CD14-positive monocyte (primary cell): ENCODE results near the gene NPAS2. TPM values are rescaled to one million over a fixed set of nuclear protein-coding genes. Genes with fewer than 3 reads are reported as not detected.

Source experiments
- DNase-seq, 3 donors: peaks; one replicate each; pipeline ENCODE4 v3.0.0-alpha.2; 2011 to 2022
- H2AFZ ChIP-seq: 2 replicates; pipeline ENCODE4 v1.6.0; 2012; ENCODE audit warnings: mild to moderate bottlenecking, low read depth, low read length, inconsistent platforms; ENCODE audit not compliant: insufficient read depth, poor library complexity, severe bottlenecking
- H3K27ac ChIP-seq, 2 donors: 1 replicate in 1 of 2; 2 replicates in 1 of 2; pipeline ENCODE4 v1.5.1; 2012 to 2013; ENCODE audit warnings: low read length in 2 of 2, control low read depth in 1 of 2, inconsistent platforms in 1 of 2, low read depth in 1 of 2, mild to moderate bottlenecking in 1 of 2
- H3K27me3 ChIP-seq, 2 donors: one replicate each; pipeline versions ENCODE4 v1.6.0 to v1.6.1; 2011 to 2013; ENCODE audit warnings: low read length in 2 of 2; ENCODE audit not compliant: control insufficient read depth in 2 of 2, insufficient read depth in 2 of 2
- H3K36me3 ChIP-seq, 2 donors: replicated peaks in 1 of 2; 1 replicate in 1 of 2; 2 replicates in 1 of 2; pipeline versions ENCODE4 v1.5.1 to v1.6.1; 2012 to 2013; ENCODE audit warnings: low read length in 2 of 2, control low read depth in 1 of 2, inconsistent platforms in 1 of 2, mild to moderate bottlenecking in 1 of 2; ENCODE audit not compliant: insufficient read depth in 2 of 2, control insufficient read depth in 1 of 2
- H3K4me1 ChIP-seq, 2 donors: 1 replicate in 1 of 2; 2 replicates in 1 of 2; pipeline versions ENCODE4 v1.5.1 to v1.6.1; 2012 to 2013; ENCODE audit warnings: low read length in 2 of 2, control low read depth in 1 of 2, inconsistent platforms in 1 of 2, mild to moderate bottlenecking in 1 of 2, moderate library complexity in 1 of 2; ENCODE audit not compliant: insufficient read depth in 2 of 2, control insufficient read depth in 1 of 2
- H3K4me2 ChIP-seq: replicated peaks from 2 replicates; pipeline ENCODE3; 2012; ENCODE audit warnings: low read length, moderate library complexity, mild to moderate bottlenecking; ENCODE audit not compliant: poor library complexity, severe bottlenecking; ENCODE audit errors: extremely low read depth
- H3K4me3 ChIP-seq, 3 experiments: fragments of 200-600 bp in 1 of 3; sonication (generic) in 1 of 3; replicated peaks in 1 of 3; 1 replicate in 2 of 3; 2 replicates in 1 of 3; pipeline ENCODE4 v1.5.1; 2011 to 2013; ENCODE audit warnings: low read length in 3 of 3, mild to moderate bottlenecking in 3 of 3, control low read depth in 2 of 3, low read depth in 2 of 3, inconsistent platforms in 1 of 3, moderate library complexity in 1 of 3
- H3K79me2 ChIP-seq: 2 replicates; pipeline ENCODE4 v1.6.0; 2012; ENCODE audit warnings: mild to moderate bottlenecking, control low read depth, inconsistent platforms, low read length, moderate library complexity; ENCODE audit not compliant: insufficient read depth
- H3K9ac ChIP-seq: 2 replicates; pipeline ENCODE4 v1.6.0; 2017; ENCODE audit warnings: low read length, mild to moderate bottlenecking; ENCODE audit not compliant: insufficient read depth, poor library complexity, severe bottlenecking
- H3K9me3 ChIP-seq, 2 donors: replicated peaks in 1 of 2; 1 replicate in 1 of 2; 2 replicates in 1 of 2; pipeline versions ENCODE4 v1.5.1 to v1.6.1; 2012 to 2013; ENCODE audit warnings: low read length in 2 of 2, control low read depth in 1 of 2; ENCODE audit not compliant: control insufficient read depth in 1 of 2, insufficient read depth in 1 of 2
- H4K20me1 ChIP-seq: 2 replicates; pipeline ENCODE4 v1.6.0; 2012; ENCODE audit warnings: mild to moderate bottlenecking, low read length, control low read depth, moderate library complexity; ENCODE audit not compliant: insufficient read depth
- H3K27ac Mint-ChIP-seq, 7 donors: one replicate each; pipeline ENCODE4 v1.8.0; 2020; ENCODE audit warnings: mild to moderate bottlenecking in 7 of 7, mixed read lengths in 7 of 7, moderate library complexity in 6 of 7, inconsistent platforms in 2 of 7
- H3K27me3 Mint-ChIP-seq, 3 donors: one replicate each; pipeline ENCODE4 v1.8.0; 2021 to 2022; ENCODE audit warnings: low read depth in 3 of 3, mild to moderate bottlenecking in 3 of 3, mixed read lengths in 3 of 3, moderate library complexity in 3 of 3, inconsistent platforms in 1 of 3
- H3K36me3 Mint-ChIP-seq, 2 donors: one replicate each; pipeline ENCODE4 v1.8.0; 2020; ENCODE audit warnings: mixed read lengths in 2 of 2, inconsistent platforms in 1 of 2, mild to moderate bottlenecking in 1 of 2
- H3K4me1 Mint-ChIP-seq: one replicate; pipeline ENCODE4 v1.8.0; 2020; ENCODE audit warnings: mild to moderate bottlenecking, mixed read lengths
- H3K4me3 Mint-ChIP-seq, 2 donors: one replicate each; pipeline ENCODE4 v1.8.0; 2020; ENCODE audit warnings: mild to moderate bottlenecking in 2 of 2, mixed read lengths in 2 of 2, moderate library complexity in 1 of 2
- H3K9me3 Mint-ChIP-seq, 7 donors: one replicate each; pipeline ENCODE4 v1.8.0; 2020 to 2022; ENCODE audit warnings: mixed read lengths in 7 of 7, mild to moderate bottlenecking in 6 of 7, moderate library complexity in 6 of 7, inconsistent platforms in 2 of 7
- CTCF ChIP-seq: fragments of 200-600 bp; IDR thresholded peaks from one replicate; pipeline ENCODE4 v1.8.0; 2022; ENCODE audit warnings: antibody characterized with exemption, mild to moderate bottlenecking
- WGBS: methylation state at CpG from one replicate; pipeline ENCODE4 v1.1.5; 2013; ENCODE audit warnings: missing lambda C conversion rate; ENCODE audit not compliant: insufficient coverage; 5-methylcytosine and 5-hydroxymethylcytosine counted together
- intact Hi-C, 2 donors: fragments of 100-400 bp; cut with micrococcal nuclease; formaldehyde crosslinking; loops; one replicate each; pipeline versions ENCODE4 v1.15.0 to v1.15.1; 2023
- polyA plus RNA-seq, 3 donors: library from polyadenylated mRNA; depleted of rRNA in 1 of 3; unstranded in 2 of 3; stranded (reverse) in 1 of 3; fragments of 300-500 nt in 2 of 3; fragments of >200 nt in 1 of 3; fragmentation: Illumina TruSeq in 2 of 3; gene quantifications; 1 replicate in 2 of 3; 2 replicates in 1 of 3; pipeline ENCODE4 v1.2.3, GENCODE V29; 2012 to 2021

NPAS2 gene
- polyA plus RNA-seq, 3 donors: not detected

- 11% methylated on average over 37 of the region's 59 CpGs for WGBS
These were observed 182.0 kb downstream of the NPAS2 start, which contains the start of gene RPL31 for GRCh38 chr2:101001691-101002561. Gene RPL31 (plus strand): TSS chr2:101002289. CDS start chr2:101002702, 413 bp downstream.

More at GRCh38 chr2:101001691-101002561, 182.0 kb downstream of the NPAS2 start, which contains the start of gene RPL31:
- H2AFZ ChIP-seq: peak within 1 kb of the TSS; percentile 96
- no peaks in the 10 kb centered on the region for H3K27me3 ChIP-seq
- peaks cover 43% of the 10 kb centered on the region for H3K79me2 ChIP-seq
- no peaks in the 10 kb centered on the region for H3K9me3 ChIP-seq
- H4K20me1 ChIP-seq: peaks cover 44% of the 10 kb centered on the region
- peak; percentile 93 to 96 (median 95) for DNase-seq
- peaks cover 18 to 28% of the 10 kb centered on the region in 2 donors for H3K4me1 ChIP-seq
- intact Hi-C loops: loop anchor here in 1 of 2 donors (2.0 kb wide), 1 partner anchor 251 kb away; the partner anchor contains the start of gene CNOT11
- H3K27ac Mint-ChIP-seq: peak within 1 kb of the TSS; percentile 91 to 97 (median 93)
- peaks cover 0 to 2% (median 0%) of the 10 kb centered on the region in 7 donors for H3K9me3 Mint-ChIP-seq
- H3K4me1 Mint-ChIP-seq: peaks cover 34% of the 10 kb centered on the region
- no peak for TF ChIP-seq CTCF
- H3K4me3 Mint-ChIP-seq: peak within 1 kb of the TSS; percentile 89 to 99
- H3K36me3 ChIP-seq: peaks cover 35 to 38% of the 10 kb centered on the region in 2 donors
- H3K9ac ChIP-seq: peak within 1 kb of the TSS; percentile 91
- peak within 1 kb of the TSS; percentile 80 to 91 for H3K27ac ChIP-seq
- peaks cover 4 to 6% (median 5%) of the 10 kb centered on the region in 3 donors for H3K27me3 Mint-ChIP-seq
- peak within 1 kb of the TSS; percentile 87 for H3K4me2 ChIP-seq
- H3K36me3 Mint-ChIP-seq: peaks cover 31 to 33% of the 10 kb centered on the region in 2 donors
- peak within 1 kb of the TSS; percentile 79 to 89 (median 86) for H3K4me3 ChIP-seq
